Ectodermal cell (in vitro differentiated cells): ENCODE data around the gene OSTF1.

Source experiments
- H3K27ac ChIP-seq: 2 replicates; pipeline ENCODE4 v1.7.0; 2013; ENCODE audit warnings: mild to moderate bottlenecking, low read depth, low read length; ENCODE audit not compliant: insufficient read depth, poor library complexity, severe bottlenecking
- H3K27me3 ChIP-seq: 2 replicates; pipeline ENCODE4 v1.7.0; 2013; ENCODE audit warnings: mild to moderate bottlenecking, low read length; ENCODE audit not compliant: insufficient read depth, control insufficient read depth, poor library complexity, severe bottlenecking
- H3K36me3 ChIP-seq: one replicate; pipeline ENCODE4 v1.7.0; 2013; ENCODE audit warnings: low read length; ENCODE audit not compliant: control insufficient read depth, insufficient read depth
- H3K4me1 ChIP-seq: one replicate; pipeline ENCODE4 v1.7.0; 2013; ENCODE audit warnings: low read length; ENCODE audit not compliant: control insufficient read depth, insufficient read depth
- H3K4me3 ChIP-seq: 2 replicates; pipeline ENCODE4 v1.7.0; 2013; ENCODE audit warnings: low read depth, low read length, control low read depth; ENCODE audit not compliant: insufficient read depth
- H3K9me3 ChIP-seq: 2 replicates; pipeline ENCODE4 v1.7.0; 2013; ENCODE audit warnings: mild to moderate bottlenecking, low read length, moderate library complexity; ENCODE audit not compliant: control insufficient read depth
- WGBS, 2 experiments: methylation state at CpG; one replicate each; pipeline ENCODE4 v1.1.7; 2013; ENCODE audit warnings: missing lambda C conversion rate in 2 of 2; 5-methylcytosine and 5-hydroxymethylcytosine counted together

OSTF1 gene

GRCh38 chr9:75152416-75152815, 64.1 kb downstream of the OSTF1 start:
- WGBS, 2 experiments = 95 to 96% methylated on average over 5 of the region's 5 CpGs
- H3K36me3 ChIP-seq = no peaks in the 10 kb centered on the region
- no peak overlapping the region for H3K27ac ChIP-seq
- H3K9me3 ChIP-seq = no peaks in the 10 kb centered on the region
- H3K4me1 ChIP-seq = no peaks in the 10 kb centered on the region
- H3K4me3 ChIP-seq = no peak overlapping the region
- no peaks in the 10 kb centered on the region for H3K27me3 ChIP-seq

GRCh38 chr9:75156858-75157257, 68.5 kb downstream of the OSTF1 start:
- Histone ChIP-seq H3K4me1 (no peaks in the 10 kb centered on the region), H3K27ac (no peak overlapping the region), H3K4me3 (no peak overlapping the region), H3K36me3 (no peaks in the 10 kb centered on the region), H3K9me3 (no peaks in the 10 kb centered on the region), H3K27me3 (no peaks in the 10 kb centered on the region)
- 85 to 92% methylated on average over 1 of the region's 1 CpG for WGBS, 2 experiments

- H3K27ac ChIP-seq = no peak overlapping the region
- 74 to 85% methylated on average over 1 to 2 of the region's 2 CpGs for WGBS, 2 experiments
- H3K27me3 ChIP-seq = no peaks in the 10 kb centered on the region
Measured at GRCh38 chr9:75161116-75161857, 73.0 kb downstream of the OSTF1 start.

GRCh38 chr9:75163764-75164163, 75.5 kb downstream of the OSTF1 start:
- WGBS, 2 experiments = 93 to 94% methylated on average over 5 of the region's 5 CpGs
- H3K27me3 ChIP-seq = no peaks in the 10 kb centered on the region
- H3K4me3 ChIP-seq = no peak overlapping the region
- no peaks in the 10 kb centered on the region for H3K36me3 ChIP-seq
- H3K4me1 ChIP-seq = no peaks in the 10 kb centered on the region
- H3K27ac ChIP-seq = no peak overlapping the region
- H3K9me3 ChIP-seq = no peaks in the 10 kb centered on the region

More at GRCh38 chr9:75161116-75161857, 73.0 kb downstream of the OSTF1 start:
- no peaks in the 10 kb centered on the region for H3K4me1 ChIP-seq
- H3K9me3 ChIP-seq = no peaks in the 10 kb centered on the region
- no peaks in the 10 kb centered on the region for H3K36me3 ChIP-seq
- H3K4me3 ChIP-seq = no peak overlapping the region

GRCh38 chr9:75164573-75164972, 76.3 kb downstream of the OSTF1 start:
- Histone ChIP-seq H3K27ac (no peak overlapping the region), H3K27me3 (no peaks in the 10 kb centered on the region), H3K4me3 (no peak overlapping the region), H3K9me3 (no peaks in the 10 kb centered on the region), H3K4me1 (no peaks in the 10 kb centered on the region), H3K36me3 (no peaks in the 10 kb centered on the region)

GRCh38 chr9:75167281-75167680, 79.0 kb downstream of the OSTF1 start:
- Histone ChIP-seq H3K36me3 (no peaks in the 10 kb centered on the region), H3K27me3 (no peaks in the 10 kb centered on the region), H3K4me1 (no peaks in the 10 kb centered on the region), H3K4me3 (no peak overlapping the region), H3K9me3 (no peaks in the 10 kb centered on the region), H3K27ac (no peak overlapping the region)
- WGBS, 2 experiments = 80 to 92% methylated on average over 1 of the region's 1 CpG

GRCh38 chr9:75168270-75169178, 80.2 kb downstream of the OSTF1 start:
- no peak overlapping the region for H3K27ac ChIP-seq
- WGBS, 2 experiments = 81 to 85% methylated on average over 1 to 2 of the region's 2 CpGs
- H3K36me3 ChIP-seq = no peaks in the 10 kb centered on the region
- no peak overlapping the region for H3K4me3 ChIP-seq
- H3K4me1 ChIP-seq = no peaks in the 10 kb centered on the region
- no peaks in the 10 kb centered on the region for H3K9me3 ChIP-seq
- H3K27me3 ChIP-seq = no peaks in the 10 kb centered on the region

- no peak overlapping the region for H3K4me3 ChIP-seq
- no peaks in the 10 kb centered on the region for H3K9me3 ChIP-seq
- no peaks in the 10 kb centered on the region for H3K36me3 ChIP-seq
- 80 to 88% methylated on average over 3 of the region's 4 CpGs for WGBS, 2 experiments
- no peaks in the 10 kb centered on the region for H3K27me3 ChIP-seq
- H3K27ac ChIP-seq = no peak overlapping the region
- no peaks in the 10 kb centered on the region for H3K4me1 ChIP-seq
Measured at GRCh38 chr9:75169623-75170022, 81.3 kb downstream of the OSTF1 start.

- no peak overlapping the region for H3K4me3 ChIP-seq
- 81 to 98% methylated on average over 2 of the region's 2 CpGs for WGBS, 2 experiments
Measured at GRCh38 chr9:75170898-75171360, 82.6 kb downstream of the OSTF1 start.

GRCh38 chr9:75175395-75175794, 87.1 kb downstream of the OSTF1 start:
- H3K27me3 ChIP-seq = no peaks in the 10 kb centered on the region
- 91 to 97% methylated on average over 6 of the region's 6 CpGs for WGBS, 2 experiments
- no peak overlapping the region for H3K27ac ChIP-seq
- H3K4me3 ChIP-seq = no peak overlapping the region
- no peaks in the 10 kb centered on the region for H3K36me3 ChIP-seq
- H3K9me3 ChIP-seq = no peaks in the 10 kb centered on the region
- no peaks in the 10 kb centered on the region for H3K4me1 ChIP-seq

More at GRCh38 chr9:75170898-75171360, 82.6 kb downstream of the OSTF1 start:
- no peaks in the 10 kb centered on the region for H3K9me3 ChIP-seq
- H3K27me3 ChIP-seq = no peaks in the 10 kb centered on the region
- no peak overlapping the region for H3K27ac ChIP-seq
- H3K4me1 ChIP-seq = no peaks in the 10 kb centered on the region
- H3K36me3 ChIP-seq = no peaks in the 10 kb centered on the region
